Measurements from ENCODE around the gene LMTK2. TPM values are rescaled to one million over a fixed set of nuclear protein-coding genes. Genes with fewer than 3 reads are reported as not detected.

The LMTK2 gene
- total and polyA plus RNA-seq, 5 donors from 2014 or later = 2.0 to 28.9 (median 3.0) TPM

DNA sequence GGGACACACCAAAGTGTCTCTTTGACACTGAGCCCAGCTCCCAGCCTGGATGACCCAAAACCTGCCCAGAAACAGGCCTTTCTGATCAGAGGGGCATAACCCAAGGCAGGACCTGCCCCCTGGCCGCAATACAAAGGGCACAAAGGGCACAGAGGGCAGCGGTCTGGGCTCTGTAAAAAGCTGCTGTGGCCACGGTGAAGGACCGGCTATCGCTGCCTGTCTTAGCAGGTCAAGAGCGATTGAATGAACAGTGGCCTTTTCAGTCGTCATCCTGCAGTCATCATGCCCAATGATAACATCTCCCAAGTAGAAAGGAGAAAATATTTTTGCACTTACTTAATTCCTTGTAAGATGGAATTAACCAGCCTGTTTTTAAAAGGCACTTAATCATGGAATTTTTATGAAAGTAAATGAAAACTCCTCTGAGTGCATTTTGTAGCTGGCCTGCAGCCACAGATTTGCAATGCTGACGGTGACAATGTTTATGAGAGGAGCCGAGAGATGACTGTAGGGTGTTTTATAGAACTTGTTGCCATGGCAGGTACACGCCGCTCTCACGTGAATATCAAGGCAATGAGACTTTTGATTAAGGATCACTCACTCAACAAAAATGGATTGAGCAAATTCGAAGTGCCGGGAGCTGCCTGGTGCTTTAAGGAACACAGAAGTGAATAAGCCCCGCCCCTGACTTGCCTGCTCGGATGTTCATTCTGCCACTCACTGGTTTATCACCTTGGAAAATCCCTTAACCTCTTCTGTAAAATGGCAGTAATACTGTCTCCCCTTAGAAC is 57.2 kb downstream of the LMTK2 start:
- Mint-ChIP-seq H3K27ac (peak overlapping the region; percentile 12 to 90 (median 84)), H3K4me3 (no peak overlapping the region), H3K27me3 (no peaks in the 10 kb centered on the region), H3K4me1 (peaks cover 11 to 29% (median 22%) of the 10 kb centered on the region in 4 donors), H3K36me3 (peaks cover 16% of the 10 kb centered on the region), H3K9me3 (no peaks in the 10 kb centered on the region)
- ATAC-seq (ENCODE audit: low read depth in 2 of 2) (no peak), DNase-seq (no peak)
- Histone ChIP-seq H3K4me3 (ENCODE audit: low read depth, low read length) (no peak overlapping the region), H3K36me3 (ENCODE audit: control insufficient read depth, insufficient read depth, low read length) (peaks cover 15% of the 10 kb centered on the region), H3K9me3 (ENCODE audit: control insufficient read depth in 2 of 2, low read length in 2 of 2) (no peaks in the 10 kb centered on the region), H3K27ac (ENCODE audit: insufficient read depth, low read length, poor library complexity, severe bottlenecking) (no peak overlapping the region), H3K4me1 (ENCODE audit: control insufficient read depth, insufficient read depth, low read length, poor library complexity, severe bottlenecking) (no peaks in the 10 kb centered on the region), H3K27me3 (ENCODE audit: control insufficient read depth, insufficient read depth, low read length) (no peaks in the 10 kb centered on the region)

DNA sequence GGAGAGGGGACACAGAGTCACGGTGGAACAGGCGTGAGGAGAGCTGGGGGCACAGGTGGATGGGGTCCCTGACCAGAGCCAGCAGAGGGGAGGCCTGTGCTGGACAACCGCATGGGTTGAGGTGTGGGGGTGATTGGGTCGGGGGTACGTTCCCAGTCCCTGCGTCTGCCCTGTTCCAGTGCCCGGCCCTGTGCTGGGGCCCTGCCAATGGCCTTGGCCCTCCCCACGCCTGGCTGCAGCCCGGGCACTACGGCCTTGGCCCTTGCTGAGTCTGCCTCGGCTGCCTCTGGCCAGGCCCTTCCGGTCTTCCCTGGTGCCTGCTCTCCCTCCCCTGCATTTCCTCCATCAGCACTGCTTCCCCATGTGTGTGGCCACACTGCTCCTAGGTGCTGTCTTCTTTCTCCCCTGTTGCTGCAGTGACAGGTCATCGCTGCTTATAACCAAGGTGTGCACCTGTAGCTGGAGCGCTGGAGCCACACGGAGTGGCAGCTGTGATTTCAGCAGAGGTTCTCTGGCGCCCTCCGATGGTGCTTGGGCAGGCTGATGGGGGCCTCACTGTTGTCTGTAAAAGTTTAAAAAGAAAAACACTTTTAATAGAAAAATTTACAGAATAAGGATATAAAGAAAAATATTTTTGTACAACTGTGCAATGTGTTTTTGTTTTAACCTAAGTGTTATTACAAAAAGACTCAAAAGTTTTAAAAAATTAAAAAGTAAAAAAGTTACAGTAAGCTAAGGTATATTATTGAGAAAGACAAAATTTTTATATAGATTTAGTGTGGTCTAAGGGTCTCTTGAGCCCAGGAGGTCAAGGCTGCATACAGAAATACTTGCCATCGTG is 59.4 kb downstream of the LMTK2 start:
- no peak overlapping the region for H3K27ac Mint-ChIP-seq
- H3K4me3 ChIP-seq (ENCODE audit: low read depth, low read length) = no peak overlapping the region
- H3K27ac ChIP-seq (ENCODE audit: insufficient read depth, low read length, poor library complexity, severe bottlenecking) = no peak overlapping the region
- no peaks in the 10 kb centered on the region for H3K9me3 Mint-ChIP-seq
- H3K27me3 Mint-ChIP-seq = no peaks in the 10 kb centered on the region
- no peaks in the 10 kb centered on the region for H3K4me1 ChIP-seq (ENCODE audit: control insufficient read depth, insufficient read depth, low read length, poor library complexity, severe bottlenecking)
- DNase-seq (peak; percentile 10 to 36 (median 35)), ATAC-seq (ENCODE audit: low read depth in 2 of 2) (peak in 1 of 2 donors; percentile 54)
- H3K4me3 Mint-ChIP-seq = no peak overlapping the region
- H3K27me3 ChIP-seq (ENCODE audit: control insufficient read depth, insufficient read depth, low read length) = no peaks in the 10 kb centered on the region
- peaks cover 5 to 31% (median 25%) of the 10 kb centered on the region in 4 donors for H3K4me1 Mint-ChIP-seq
- H3K36me3 Mint-ChIP-seq = peaks cover 11% of the 10 kb centered on the region
- peaks cover 3% of the 10 kb centered on the region for H3K36me3 ChIP-seq (ENCODE audit: control insufficient read depth, insufficient read depth, low read length)
- H3K9me3 ChIP-seq (ENCODE audit: control insufficient read depth in 2 of 2, low read length in 2 of 2) = no peaks in the 10 kb centered on the region

DNA sequence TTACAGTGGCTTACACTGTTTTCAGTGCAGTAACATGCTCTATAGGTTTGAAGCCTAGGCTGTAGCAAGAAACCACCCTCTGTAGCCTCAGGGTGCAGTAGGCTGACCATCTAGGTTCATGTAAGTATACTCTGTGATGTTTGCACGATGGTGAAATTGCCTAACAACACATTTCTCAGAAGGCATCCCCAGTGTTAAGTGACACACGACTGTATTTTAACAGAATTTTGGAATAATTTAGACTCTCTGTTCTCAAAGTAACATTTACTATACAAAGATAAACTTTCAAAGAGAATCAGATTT is 60.0 kb downstream of the LMTK2 start:
- Histone ChIP-seq H3K4me3 (ENCODE audit: low read depth, low read length) (no peak overlapping the region), H3K36me3 (ENCODE audit: control insufficient read depth, insufficient read depth, low read length) (peaks cover 8% of the 10 kb centered on the region), H3K27ac (ENCODE audit: insufficient read depth, low read length, poor library complexity, severe bottlenecking) (no peak overlapping the region), H3K9me3 (ENCODE audit: control insufficient read depth in 2 of 2, low read length in 2 of 2) (no peaks in the 10 kb centered on the region), H3K4me1 (ENCODE audit: control insufficient read depth, insufficient read depth, low read length, poor library complexity, severe bottlenecking) (no peaks in the 10 kb centered on the region), H3K27me3 (ENCODE audit: control insufficient read depth, insufficient read depth, low read length) (no peaks in the 10 kb centered on the region)
- ATAC-seq (ENCODE audit: low read depth in 2 of 2) = no peak
- H3K27me3 Mint-ChIP-seq = no peaks in the 10 kb centered on the region
- H3K4me1 Mint-ChIP-seq = peaks cover 5 to 31% (median 25%) of the 10 kb centered on the region in 4 donors
- DNase-seq = no peak
- no peak overlapping the region for H3K27ac Mint-ChIP-seq
- H3K4me3 Mint-ChIP-seq = no peak overlapping the region
- H3K9me3 Mint-ChIP-seq = no peaks in the 10 kb centered on the region
- H3K36me3 Mint-ChIP-seq = peaks cover 15% of the 10 kb centered on the region

DNA sequence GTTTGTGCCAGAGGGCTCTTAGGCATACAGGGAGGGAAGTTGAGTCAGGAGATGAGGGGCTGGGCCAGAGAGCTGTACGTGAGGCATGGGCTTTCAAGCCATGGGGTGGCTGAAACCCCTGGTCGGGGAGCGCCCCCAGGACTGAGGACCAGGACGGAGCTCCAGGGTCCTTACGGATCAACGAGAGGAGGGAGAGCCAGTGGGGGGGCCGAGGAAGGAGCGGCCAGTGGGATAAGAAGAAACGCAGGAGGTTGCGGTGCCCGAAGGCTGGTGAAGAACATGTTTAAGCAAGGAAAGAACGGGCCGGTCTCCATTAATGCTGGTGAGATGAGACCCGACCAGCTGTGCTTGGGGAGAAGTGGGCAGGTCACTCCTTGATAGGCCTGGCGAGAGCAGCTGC is 61.0 kb downstream of the LMTK2 start:
- H3K36me3 ChIP-seq (ENCODE audit: control insufficient read depth, insufficient read depth, low read length) = peaks cover 17% of the 10 kb centered on the region
- no peaks in the 10 kb centered on the region for H3K9me3 ChIP-seq (ENCODE audit: control insufficient read depth in 2 of 2, low read length in 2 of 2)
- Mint-ChIP-seq H3K27me3 (no peaks in the 10 kb centered on the region), H3K36me3 (peaks cover 18% of the 10 kb centered on the region), H3K27ac (peak overlapping the region in 2 of 3 donors; percentile 47 to 71), H3K4me1 (peaks cover 5 to 31% (median 25%) of the 10 kb centered on the region in 4 donors), H3K4me3 (no peak overlapping the region), H3K9me3 (no peaks in the 10 kb centered on the region)
- no peaks in the 10 kb centered on the region for H3K4me1 ChIP-seq (ENCODE audit: control insufficient read depth, insufficient read depth, low read length, poor library complexity, severe bottlenecking)
- no peak overlapping the region for H3K27ac ChIP-seq (ENCODE audit: insufficient read depth, low read length, poor library complexity, severe bottlenecking)
- no peak overlapping the region for H3K4me3 ChIP-seq (ENCODE audit: low read depth, low read length)
- ATAC-seq (ENCODE audit: low read depth in 2 of 2) (no peak), DNase-seq (no peak)
- no peaks in the 10 kb centered on the region for H3K27me3 ChIP-seq (ENCODE audit: control insufficient read depth, insufficient read depth, low read length)

GRCh38 chr7:98168181-98168903 is 61.7 kb downstream of the LMTK2 start:
- H3K4me3 ChIP-seq (ENCODE audit: low read depth, low read length) = no peak overlapping the region
- Mint-ChIP-seq H3K27ac (peak overlapping the region in 2 of 3 donors; percentile 76), H3K4me1 (peaks cover 5 to 31% (median 22%) of the 10 kb centered on the region in 4 donors)

DNA sequence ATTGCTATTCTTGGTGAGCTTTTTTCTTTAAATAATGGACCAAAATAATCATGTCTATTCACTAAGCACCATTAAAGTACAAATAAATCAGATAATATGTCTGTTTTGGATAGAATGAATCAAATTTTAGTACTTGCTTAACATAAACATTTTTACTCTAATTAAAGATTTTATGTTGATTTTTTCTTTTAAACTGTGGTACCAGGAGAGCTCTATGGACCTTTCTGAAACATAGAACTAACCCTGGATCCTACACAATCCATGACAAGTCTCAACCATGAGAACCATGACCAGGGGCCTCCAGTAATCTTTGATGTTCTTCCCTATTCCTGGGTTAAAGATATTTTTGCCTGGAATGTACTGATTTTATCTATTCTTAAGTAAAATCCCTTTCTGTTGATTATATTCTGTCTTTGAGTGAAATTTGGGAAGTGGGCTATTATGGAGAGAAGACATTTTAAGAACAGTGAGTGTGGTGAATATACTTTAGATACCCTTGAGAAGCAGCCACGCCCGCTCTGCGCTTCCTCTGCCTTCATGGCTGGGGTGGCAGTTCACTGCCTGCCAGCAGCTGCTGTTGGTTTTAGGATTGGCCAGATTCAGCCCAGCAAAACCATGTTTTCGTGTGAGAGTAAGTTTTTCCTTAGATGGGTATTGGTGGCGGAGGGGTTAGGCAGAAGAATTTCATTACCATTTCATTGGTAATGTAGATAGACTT is 62.4 kb downstream of the LMTK2 start:
- no peaks in the 10 kb centered on the region for H3K9me3 ChIP-seq (ENCODE audit: control insufficient read depth in 2 of 2, low read length in 2 of 2)
- no peaks in the 10 kb centered on the region for H3K27me3 Mint-ChIP-seq
- H3K27me3 ChIP-seq (ENCODE audit: control insufficient read depth, insufficient read depth, low read length) = no peaks in the 10 kb centered on the region
- ATAC-seq (ENCODE audit: low read depth in 2 of 2) (no peak), DNase-seq (peak in 1 of 3 donors; percentile 14)
- H3K36me3 Mint-ChIP-seq = peaks cover 21% of the 10 kb centered on the region
- H3K36me3 ChIP-seq (ENCODE audit: control insufficient read depth, insufficient read depth, low read length) = peaks cover 25% of the 10 kb centered on the region
- H3K27ac ChIP-seq (ENCODE audit: insufficient read depth, low read length, poor library complexity, severe bottlenecking) = no peak overlapping the region
- H3K9me3 Mint-ChIP-seq = no peaks in the 10 kb centered on the region
- H3K4me1 ChIP-seq (ENCODE audit: control insufficient read depth, insufficient read depth, low read length, poor library complexity, severe bottlenecking) = no peaks in the 10 kb centered on the region
- no peak overlapping the region for H3K4me3 Mint-ChIP-seq
- peaks cover 5 to 31% (median 22%) of the 10 kb centered on the region in 4 donors for H3K4me1 Mint-ChIP-seq
- H3K4me3 ChIP-seq (ENCODE audit: low read depth, low read length) = no peak overlapping the region
- H3K27ac Mint-ChIP-seq = peak overlapping the region in 2 of 3 donors; percentile 9 to 76

More at GRCh38 chr7:98168181-98168903, 61.7 kb downstream of the LMTK2 start:
- Histone ChIP-seq H3K27ac (ENCODE audit: insufficient read depth, low read length, poor library complexity, severe bottlenecking) (no peak overlapping the region), H3K36me3 (ENCODE audit: control insufficient read depth, insufficient read depth, low read length) (peaks cover 21% of the 10 kb centered on the region), H3K9me3 (ENCODE audit: control insufficient read depth in 2 of 2, low read length in 2 of 2) (no peaks in the 10 kb centered on the region), H3K27me3 (ENCODE audit: control insufficient read depth, insufficient read depth, low read length) (no peaks in the 10 kb centered on the region), H3K4me1 (ENCODE audit: control insufficient read depth, insufficient read depth, low read length, poor library complexity, severe bottlenecking) (no peaks in the 10 kb centered on the region)
- ATAC-seq (ENCODE audit: low read depth in 2 of 2) (peak; percentile 81 to 90), DNase-seq (peak; percentile 55 to 73 (median 59))
- Mint-ChIP-seq H3K4me3 (no peak overlapping the region), H3K27me3 (no peaks in the 10 kb centered on the region), H3K36me3 (peaks cover 22% of the 10 kb centered on the region), H3K9me3 (no peaks in the 10 kb centered on the region)

DNA sequence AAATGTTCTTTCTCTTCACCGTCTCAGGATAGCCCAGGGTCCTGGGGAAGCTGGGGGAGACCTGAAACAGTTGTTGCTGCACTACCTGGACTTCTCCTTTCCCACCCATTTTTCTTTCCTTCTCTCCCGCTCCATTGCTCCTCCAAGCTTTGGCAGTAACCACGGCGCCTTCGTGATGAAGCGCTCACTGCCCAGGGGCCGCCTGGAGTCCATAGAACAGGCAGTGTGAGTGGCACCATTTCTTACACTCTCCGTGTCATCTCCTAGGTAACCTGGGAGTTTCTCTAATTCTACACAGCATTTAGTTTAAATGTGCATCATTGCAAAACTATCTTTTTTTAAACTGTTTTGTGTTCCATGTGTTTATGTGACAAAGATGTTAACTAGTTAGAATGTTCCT is 64.3 kb downstream of the LMTK2 start:
- H3K27ac ChIP-seq (ENCODE audit: insufficient read depth, low read length, poor library complexity, severe bottlenecking) = no peak overlapping the region
- peaks cover 32% of the 10 kb centered on the region for H3K36me3 Mint-ChIP-seq
- H3K27me3 Mint-ChIP-seq = no peaks in the 10 kb centered on the region
- no peak overlapping the region for H3K27ac Mint-ChIP-seq
- no peak overlapping the region for H3K4me3 ChIP-seq (ENCODE audit: low read depth, low read length)
- DNase-seq (no peak), ATAC-seq (ENCODE audit: low read depth in 2 of 2) (no peak)
- no peak overlapping the region for H3K4me3 Mint-ChIP-seq
- H3K9me3 Mint-ChIP-seq = no peaks in the 10 kb centered on the region
- peaks cover 41% of the 10 kb centered on the region for H3K36me3 ChIP-seq (ENCODE audit: control insufficient read depth, insufficient read depth, low read length)
- no peaks in the 10 kb centered on the region for H3K27me3 ChIP-seq (ENCODE audit: control insufficient read depth, insufficient read depth, low read length)
- no peaks in the 10 kb centered on the region for H3K9me3 ChIP-seq (ENCODE audit: control insufficient read depth in 2 of 2, low read length in 2 of 2)
- peaks cover 5 to 31% (median 20%) of the 10 kb centered on the region in 4 donors for H3K4me1 Mint-ChIP-seq
- H3K4me1 ChIP-seq (ENCODE audit: control insufficient read depth, insufficient read depth, low read length, poor library complexity, severe bottlenecking) = no peaks in the 10 kb centered on the region

Data from CD4-positive, CD25-positive, alpha-beta regulatory T cell (primary cell).